Measurements from ENCODE around the gene TAF1D. TPM values are rescaled to one million over a fixed set of nuclear protein-coding genes. Genes with fewer than 3 reads are reported as not detected.

TAF1D gene
- total RNA-seq, 1 experiment from 2014 or later = 272 TPM

DNA sequence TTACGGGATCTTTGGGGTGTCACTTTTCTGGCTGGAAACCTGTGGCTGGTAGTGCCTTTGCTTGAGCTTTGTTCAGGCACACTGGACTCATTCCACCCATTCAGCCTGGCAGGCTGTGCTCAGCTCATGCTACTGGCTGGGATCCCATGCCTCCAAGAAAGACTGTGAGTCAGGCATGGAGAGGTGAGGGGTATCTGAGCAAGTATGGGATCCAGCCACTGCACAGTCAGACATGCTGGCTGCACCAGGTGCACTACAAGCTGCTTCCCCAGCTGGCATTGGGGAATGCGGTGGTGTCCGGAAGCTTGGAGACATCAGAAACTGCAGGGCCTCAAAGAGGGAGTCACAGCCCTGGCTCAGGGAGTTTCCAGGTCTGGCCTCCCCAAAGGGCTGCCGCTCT, 30.8 kb upstream of the TAF1D start:
- TF ChIP-seq, protein P1, sequence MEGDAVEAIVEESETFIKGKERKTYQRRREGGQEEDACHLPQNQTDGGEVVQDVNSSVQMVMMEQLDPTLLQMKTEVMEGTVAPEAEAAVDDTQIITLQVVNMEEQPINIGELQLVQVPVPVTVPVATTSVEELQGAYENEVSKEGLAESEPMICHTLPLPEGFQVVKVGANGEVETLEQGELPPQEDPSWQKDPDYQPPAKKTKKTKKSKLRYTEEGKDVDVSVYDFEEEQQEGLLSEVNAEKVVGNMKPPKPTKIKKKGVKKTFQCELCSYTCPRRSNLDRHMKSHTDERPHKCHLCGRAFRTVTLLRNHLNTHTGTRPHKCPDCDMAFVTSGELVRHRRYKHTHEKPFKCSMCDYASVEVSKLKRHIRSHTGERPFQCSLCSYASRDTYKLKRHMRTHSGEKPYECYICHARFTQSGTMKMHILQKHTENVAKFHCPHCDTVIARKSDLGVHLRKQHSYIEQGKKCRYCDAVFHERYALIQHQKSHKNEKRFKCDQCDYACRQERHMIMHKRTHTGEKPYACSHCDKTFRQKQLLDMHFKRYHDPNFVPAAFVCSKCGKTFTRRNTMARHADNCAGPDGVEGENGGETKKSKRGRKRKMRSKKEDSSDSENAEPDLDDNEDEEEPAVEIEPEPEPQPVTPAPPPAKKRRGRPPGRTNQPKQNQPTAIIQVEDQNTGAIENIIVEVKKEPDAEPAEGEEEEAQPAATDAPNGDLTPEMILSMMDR (conservative IDR thresholded peaks at IDR 0.05) = no peak
- Histone ChIP-seq H3K23me2 (ENCODE audit: insufficient read length, low read depth, low read length, poor library complexity, severe bottlenecking) (no peaks in the 10 kb centered on the region), H4K8ac (replicated peaks; ENCODE audit: insufficient read length, low read depth, low read length) (no peak overlapping the region)

More for the DNA sequence above, 30.8 kb upstream of the TAF1D start:
- H2AFZ ChIP-seq (ENCODE audit: low read length) = no peak overlapping the region
- no peaks in the 10 kb centered on the region for H3K4me1 ChIP-seq (ENCODE audit: insufficient read depth, low read length)
- H3K9me3 ChIP-seq (ENCODE audit: control insufficient read depth, low read depth, low read length) = no peaks in the 10 kb centered on the region
- no peak overlapping the region for H4K91ac ChIP-seq (ENCODE audit: insufficient read length, low read depth, low read length)
- no peak overlapping the region for H3K14ac ChIP-seq (ENCODE audit: insufficient read depth, low read length)
- H3K27ac ChIP-seq (ENCODE audit: insufficient read length, low read depth, low read length) = no peak overlapping the region
- no peak overlapping the region for H3K4me3 Mint-ChIP-seq
- H3K79me1 ChIP-seq (ENCODE audit: insufficient read depth, low read depth, low read length, poor library complexity, severe bottlenecking) = no peaks in the 10 kb centered on the region
- H2AK5ac ChIP-seq (ENCODE audit: insufficient read length, low read length) = no peak overlapping the region
- no peak overlapping the region for H2BK5ac ChIP-seq (ENCODE audit: insufficient read length, low read length)
- no peak overlapping the region for H3K27ac Mint-ChIP-seq
- peaks cover 0 to 2% (median 2%) of the 10 kb centered on the region in 3 experiments; a peak in 5 of 7 replicates for H3K36me3 Mint-ChIP-seq (ENCODE audit: insufficient read depth in 1 of 3, low read depth in 3 of 3)
- no peaks in the 10 kb centered on the region for H4K20me1 ChIP-seq (ENCODE audit: control insufficient read depth, insufficient read depth, insufficient read length)
- no peak overlapping the region for H2BK12ac ChIP-seq (ENCODE audit: insufficient read length, low read depth, low read length)
- H3K9ac ChIP-seq (ENCODE audit: extremely low read depth, insufficient read length, low read length) = no peak overlapping the region
- no peak overlapping the region for H2BK20ac ChIP-seq (ENCODE audit: low read depth, low read length, poor library complexity, severe bottlenecking)
- H3K27me3 ChIP-seq (ENCODE audit: insufficient read depth, low read length) = no peaks in the 10 kb centered on the region; the same call in 1 of the 2 replicates
- no peak overlapping the region for H3K4ac ChIP-seq (ENCODE audit: low read depth, low read length)
- no peak overlapping the region for H2BK15ac ChIP-seq (ENCODE audit: low read depth, low read length)
- DNase-seq = no peak
- H4K5ac ChIP-seq (ENCODE audit: insufficient read length, low read depth, low read length) = no peak overlapping the region
- no peak overlapping the region for H2BK120ac ChIP-seq (ENCODE audit: low read depth, low read length, poor library complexity, severe bottlenecking)
- no peak overlapping the region for H3K4me2 ChIP-seq (ENCODE audit: insufficient read depth, insufficient read length, low read length)
- H3K23ac ChIP-seq (ENCODE audit: insufficient read length, low read depth, low read length) = no peak overlapping the region
- peaks cover 0 to 6% of the 10 kb centered on the region in 2 experiments; a peak in 3 of 4 replicates for H3K4me1 Mint-ChIP-seq
- no CpG with 5 or more reads among the region's 4 CpGs for WGBS (ENCODE audit: extremely low coverage, insufficient read length, low lambda C conversion rate)
- H3K79me2 ChIP-seq (ENCODE audit: insufficient read depth, low read length) = no peaks in the 10 kb centered on the region
- peaks cover 0 to 2% of the 10 kb centered on the region in 2 experiments; a peak in 2 of 5 replicates for H3K9me3 Mint-ChIP-seq
- no peak overlapping the region for H3K56ac ChIP-seq (ENCODE audit: insufficient read length, low read depth, low read length)
- H3K18ac ChIP-seq (ENCODE audit: insufficient read length, low read depth, low read length) = no peak overlapping the region
- no peak overlapping the region for H3T11ph ChIP-seq (ENCODE audit: low read length)
- H3K27me3 Mint-ChIP-seq (ENCODE audit: low read depth) = no peaks in the 10 kb centered on the region
